ENCODE results near the gene TRIM6.
"Not testable (repeated sequence)": the region's sequence is repeated elsewhere in the genome, so short reads cannot be mapped to it uniquely, and the experiment has no call there.

Gene TRIM6

DNA sequence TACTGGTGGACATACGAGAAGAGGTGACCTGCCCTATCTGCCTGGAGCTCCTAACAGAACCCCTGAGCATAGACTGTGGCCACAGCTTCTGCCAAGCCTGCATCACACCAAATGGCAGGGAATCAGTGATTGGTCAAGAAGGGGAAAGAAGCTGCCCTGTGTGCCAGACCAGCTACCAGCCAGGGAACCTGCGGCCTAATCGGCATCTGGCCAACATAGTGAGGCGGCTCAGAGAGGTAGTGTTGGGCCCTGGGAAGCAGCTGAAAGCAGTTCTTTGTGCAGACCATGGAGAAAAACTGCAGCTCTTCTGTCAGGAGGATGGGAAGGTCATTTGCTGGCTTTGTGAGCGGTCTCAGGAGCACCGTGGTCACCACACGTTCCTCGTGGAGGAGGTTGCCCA lies 6.9 kb downstream of the TRIM6 start:
- DNase-seq (ENCODE audit: low read depth in 2 of 2): no peak

DNA sequence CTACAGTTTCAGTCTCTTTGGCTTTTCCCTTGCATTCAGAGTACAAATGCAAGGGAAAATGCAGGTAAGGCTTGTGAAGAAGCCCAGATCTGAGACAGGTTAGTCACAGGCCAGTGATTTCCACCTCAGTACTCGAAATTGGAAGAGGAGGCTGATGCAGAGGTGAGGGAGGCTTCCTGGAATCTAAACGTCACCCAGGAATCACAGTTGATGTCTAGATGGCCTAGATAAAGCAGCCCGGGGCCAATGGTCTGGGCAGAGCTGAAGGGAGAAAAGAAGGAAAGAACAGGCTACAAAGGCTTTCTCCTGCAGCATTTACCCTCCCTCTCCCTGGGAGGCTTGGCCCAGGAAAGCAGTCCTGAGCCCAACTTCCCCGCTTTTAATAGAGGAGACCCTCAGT lies 8.5 kb downstream of the TRIM6 start:
- no peak for DNase-seq (ENCODE audit: low read depth in 2 of 2)

DNA sequence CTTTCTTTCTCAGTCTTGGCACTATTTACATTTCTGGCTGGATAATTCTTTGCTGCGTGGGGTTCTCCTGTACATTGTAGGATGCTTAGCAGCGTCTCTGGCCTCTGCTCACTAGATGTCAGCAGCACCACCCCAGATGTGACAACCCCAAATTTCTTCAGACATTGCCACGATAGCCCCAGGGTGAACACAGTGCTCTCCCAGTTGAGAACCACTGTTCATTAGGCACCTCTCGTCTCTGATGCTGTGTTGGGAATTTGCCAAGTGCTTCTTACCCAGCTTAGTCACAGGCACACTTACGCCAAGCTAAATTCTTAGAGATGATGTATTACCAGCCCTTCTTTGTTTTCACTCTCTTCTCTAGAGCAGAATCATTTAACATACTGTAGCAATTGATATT lies 9.4 kb downstream of the TRIM6 start:
- no peak for DNase-seq (ENCODE audit: low read depth in 2 of 2)

DNA sequence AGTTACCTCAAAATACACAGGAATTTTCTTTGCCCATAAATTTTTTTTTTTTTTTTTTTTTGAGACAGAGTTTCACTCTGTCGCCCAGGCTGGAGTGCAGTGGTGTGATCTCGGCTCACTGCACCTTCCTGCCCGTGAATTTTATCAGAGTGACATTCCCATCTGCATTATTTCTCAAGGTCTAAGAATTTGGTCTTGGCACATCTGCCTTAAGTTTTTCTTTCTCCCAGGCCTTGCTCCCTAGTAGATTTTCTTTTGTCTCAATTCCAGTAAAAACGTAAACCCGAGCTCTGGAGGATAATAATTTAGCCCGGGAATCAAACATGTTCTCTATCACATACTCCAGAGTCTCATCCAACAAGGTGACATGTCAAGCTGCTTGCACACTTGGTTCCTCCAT lies 12.4 kb downstream of the TRIM6 start:
- DNase-seq (ENCODE audit: low read depth in 2 of 2): no peak

DNA sequence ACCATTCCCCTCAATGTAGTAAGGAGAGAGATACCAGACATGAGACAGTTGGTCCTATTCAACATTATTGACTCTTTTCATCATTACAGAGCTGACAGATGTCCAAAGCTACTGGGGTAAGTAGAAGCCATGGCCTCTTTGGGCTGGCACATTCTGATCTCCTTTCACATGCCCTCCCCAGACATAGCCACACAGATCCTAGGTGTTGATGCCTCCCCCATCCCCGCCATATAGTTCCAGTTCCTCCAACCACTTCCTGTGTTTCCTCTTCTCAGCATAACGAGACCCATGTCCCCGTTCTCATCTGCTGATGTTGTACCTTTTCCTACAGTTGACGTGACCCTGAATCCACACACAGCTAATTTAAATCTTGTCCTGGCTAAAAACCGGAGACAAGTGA lies 14.0 kb downstream of the TRIM6 start:
- DNase-seq (ENCODE audit: low read depth in 2 of 2): no peak

DNA sequence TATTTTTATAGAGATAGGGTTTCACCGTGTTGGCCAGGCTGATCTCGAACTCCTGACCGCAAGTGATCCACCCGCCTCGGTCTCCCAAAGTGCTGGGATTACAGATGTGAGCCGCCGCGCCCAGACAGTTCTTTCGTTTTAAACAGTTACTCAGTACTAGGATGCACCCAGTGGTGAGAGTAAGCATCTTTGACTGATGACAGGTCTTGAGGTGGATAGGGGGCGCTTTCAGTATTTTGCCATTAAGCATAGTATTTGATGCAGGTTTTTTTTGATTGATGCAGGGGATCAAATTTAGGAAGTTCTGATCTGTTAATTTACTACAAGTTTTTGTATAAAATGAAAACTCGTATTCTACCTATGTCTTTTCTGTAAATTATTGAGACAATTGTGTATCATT lies 15.2 kb downstream of the TRIM6 start:
- no peak for DNase-seq (ENCODE audit: low read depth in 2 of 2)

DNA sequence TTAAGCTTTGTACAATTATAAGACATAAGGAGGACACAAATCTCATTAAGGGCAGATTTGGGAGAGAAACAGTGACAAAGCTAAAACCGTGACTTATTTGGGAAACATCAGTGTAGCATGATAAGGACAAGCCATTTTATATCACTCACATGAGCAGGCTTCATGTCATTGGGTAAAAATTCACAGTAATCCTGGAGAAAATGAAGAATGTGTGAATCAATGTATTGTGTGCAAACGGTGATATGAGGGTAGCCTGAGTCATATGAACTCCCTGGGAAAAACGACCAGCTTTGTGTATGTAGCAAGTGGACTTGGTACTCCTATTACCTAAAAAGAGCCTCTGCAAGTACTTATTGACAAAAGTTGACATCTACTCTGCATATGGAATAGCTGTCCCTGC lies 22.4 kb downstream of the TRIM6 start:
- DNase-seq (ENCODE audit: low read depth in 2 of 2): no peak

DNA sequence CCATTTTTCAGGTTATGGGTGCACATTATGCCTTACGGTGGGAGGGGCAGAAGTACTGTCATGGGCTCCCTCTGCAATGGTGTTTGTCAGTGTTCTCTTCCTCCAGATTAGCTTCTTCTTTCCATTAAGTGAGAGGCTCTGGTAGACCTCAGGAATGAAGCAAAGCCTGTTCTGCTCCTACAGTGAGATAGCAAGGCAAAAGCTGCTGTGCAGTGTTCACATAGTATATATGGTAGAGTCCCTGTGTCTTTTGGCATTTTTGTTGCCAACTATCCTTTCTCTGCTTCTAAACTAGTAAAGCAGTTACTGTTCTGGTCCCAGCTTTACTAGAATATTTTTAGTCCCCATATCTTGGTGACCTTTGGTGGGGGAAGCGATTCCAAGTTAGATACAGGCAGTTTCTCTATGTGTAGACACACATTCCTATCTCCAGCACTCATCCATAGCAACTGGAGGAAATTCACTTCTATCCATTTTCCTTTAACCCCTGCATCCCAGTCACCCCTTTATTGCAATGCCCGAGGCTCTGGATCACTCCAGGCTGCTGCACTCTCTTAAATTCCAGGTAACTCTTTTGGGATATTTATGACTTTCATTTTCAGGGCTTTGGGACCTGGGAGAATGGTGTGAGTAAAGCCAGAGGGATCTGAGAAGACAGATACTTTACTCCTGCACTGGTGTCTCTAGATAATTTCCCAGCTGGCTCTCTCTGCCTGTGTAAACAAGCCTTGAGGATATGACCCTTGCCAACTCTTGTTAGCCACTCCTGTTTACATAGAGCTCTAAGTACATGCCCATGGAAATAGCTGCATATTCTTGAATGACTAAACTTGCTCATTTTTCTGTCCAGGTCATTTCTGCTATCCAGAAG lies 24.4 kb downstream of the TRIM6 start:
- DNase-seq (ENCODE audit: low read depth in 2 of 2): no peak

DNA sequence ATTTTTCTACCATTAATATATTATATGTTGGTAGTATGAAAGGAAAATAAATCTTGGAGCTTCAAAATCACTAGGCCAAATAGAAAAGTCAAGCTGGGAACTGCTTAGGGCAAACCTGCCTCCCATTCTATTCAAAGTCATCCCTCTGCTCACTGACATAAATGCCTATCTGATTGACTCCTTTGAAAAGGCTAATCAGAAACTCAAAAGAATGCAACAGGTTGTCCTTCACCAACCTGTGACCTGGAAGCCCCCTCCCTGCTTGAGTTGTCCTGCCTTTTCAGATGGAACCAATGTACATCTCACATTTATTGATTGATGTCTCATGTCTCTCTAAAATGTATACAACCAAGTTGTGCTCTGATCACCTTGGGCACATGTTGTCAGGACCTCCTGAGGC lies 25.1 kb downstream of the TRIM6 start:
- DNase-seq (ENCODE audit: low read depth in 2 of 2): no peak

DNA sequence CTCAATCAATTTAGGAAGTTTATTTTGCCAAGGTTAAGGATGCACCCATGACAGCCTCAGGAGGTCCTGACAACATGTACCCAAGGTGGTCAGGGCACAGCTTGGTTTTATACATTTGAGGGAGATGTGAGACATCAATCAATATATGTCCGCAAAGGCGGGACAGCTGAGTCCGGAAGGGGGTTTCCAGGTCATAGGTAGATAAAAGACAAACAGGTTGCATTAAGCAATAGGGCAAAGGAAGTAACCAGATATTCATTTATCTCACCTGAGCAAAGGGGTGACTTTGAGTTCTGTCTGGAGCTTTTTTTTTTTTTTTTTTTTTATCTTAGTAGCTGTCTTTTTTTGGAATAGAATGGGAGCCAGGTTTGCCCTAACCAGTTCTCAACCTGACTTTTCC lies 26.4 kb downstream of the TRIM6 start:
- DNase-seq (ENCODE audit: low read depth in 2 of 2): no peak

DNA sequence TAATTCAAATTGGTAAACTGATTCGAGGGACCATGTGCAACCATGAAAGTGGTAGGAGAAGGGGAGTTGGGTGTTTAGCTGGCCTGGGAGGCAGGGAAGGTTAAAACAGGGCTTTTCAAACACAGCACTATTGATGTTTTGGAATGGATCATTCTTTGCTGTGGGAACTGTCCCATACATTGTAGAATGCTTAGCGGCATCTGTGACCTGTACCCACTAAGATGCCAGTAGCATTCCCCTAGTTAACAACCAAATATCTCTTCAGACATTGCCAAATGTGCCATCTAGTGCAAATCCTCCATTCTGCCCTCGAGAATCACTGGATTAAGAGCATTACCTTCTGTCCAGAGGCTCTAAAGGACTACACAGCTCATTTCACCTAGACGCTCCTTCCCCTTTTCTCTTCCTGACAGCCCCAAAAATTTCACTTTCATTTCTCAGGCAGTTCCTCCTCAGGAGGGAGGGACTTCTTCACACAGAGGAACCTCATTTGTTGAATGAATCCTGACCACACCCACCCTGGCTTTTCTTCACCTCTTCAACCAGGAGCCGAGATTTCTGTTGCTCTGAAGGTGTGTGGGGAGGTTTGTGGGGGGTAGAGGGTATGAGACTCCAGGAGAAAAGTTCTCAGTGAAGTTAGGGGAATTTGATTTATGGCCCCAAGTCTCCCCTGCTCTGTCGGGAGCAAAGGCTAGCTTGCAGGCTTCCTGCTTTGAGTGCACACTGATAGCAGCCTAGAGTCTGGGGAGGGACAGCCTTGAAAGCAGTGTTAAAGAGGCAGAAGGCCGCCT lies 28.2 kb downstream of the TRIM6 start, which contains the start of gene TRIM34:
Gene TRIM34 (plus strand): TSS at position 513 of the 791 bp plus-strand sequence. CDS start 7,331 bp downstream, outside the sequence.
- peak; percentile 20 to 36 for DNase-seq (ENCODE audit: low read depth in 2 of 2)

DNA sequence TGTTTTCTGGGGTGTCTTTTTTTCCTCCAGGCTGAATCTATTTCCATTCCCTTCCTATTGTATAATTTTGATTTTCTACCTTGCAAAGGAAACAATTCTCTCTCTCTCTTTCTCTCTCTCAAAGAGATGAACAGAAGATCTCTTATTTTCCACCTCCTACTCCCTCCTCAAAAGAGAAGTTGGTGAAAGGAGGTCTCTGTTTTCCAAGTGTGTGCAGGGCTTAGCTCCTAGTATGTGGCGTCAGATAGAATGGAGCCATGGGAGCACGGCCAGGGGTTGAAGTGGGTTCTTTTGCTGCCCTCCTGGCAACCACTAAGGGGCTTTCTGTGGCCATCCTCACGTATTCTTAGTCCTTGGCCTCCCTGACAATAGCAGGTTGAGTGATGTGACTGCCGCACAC lies 28.8 kb downstream of the TRIM6 start:
- no peak for DNase-seq (ENCODE audit: low read depth in 2 of 2)

DNA sequence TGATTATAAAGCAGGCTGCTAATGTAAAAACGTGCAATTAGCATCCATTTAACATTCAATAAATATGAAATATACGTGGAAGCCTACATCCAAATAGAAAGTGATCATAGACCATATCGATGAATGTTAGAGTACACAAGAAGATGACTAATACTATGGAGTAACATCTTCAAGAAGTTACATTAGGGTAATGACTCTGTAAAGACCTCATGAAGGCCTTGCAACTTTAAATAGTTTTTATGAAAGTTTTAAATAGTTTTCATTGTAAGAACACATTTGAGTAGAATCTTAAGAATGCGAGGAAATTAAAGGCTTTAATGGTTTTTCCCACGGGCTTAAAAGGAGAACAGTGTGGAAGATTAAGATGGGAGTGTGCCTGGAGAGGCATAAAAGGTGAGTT lies 29.8 kb downstream of the TRIM6 start:
- DNase-seq (ENCODE audit: low read depth in 2 of 2): no peak

DNA sequence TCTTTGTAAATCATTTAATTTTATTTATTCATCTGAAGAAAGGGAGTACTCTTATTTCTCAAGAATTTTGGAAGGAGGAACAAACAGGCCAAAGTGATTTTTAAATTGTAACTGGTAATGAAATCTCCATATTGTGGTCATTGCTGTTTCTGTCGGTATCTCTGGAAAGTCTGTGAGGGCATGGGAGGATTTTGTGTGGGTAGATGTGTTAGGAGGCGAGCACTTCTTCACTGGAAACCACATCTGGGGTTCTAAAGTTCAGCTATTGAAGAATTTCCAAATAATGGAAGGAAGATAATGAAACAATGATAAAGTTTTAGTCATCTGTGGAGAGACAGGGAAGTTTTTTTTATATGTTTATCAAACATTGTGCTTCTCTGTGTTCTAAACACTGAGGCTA lies 35.0 kb downstream of the TRIM6 start:
- DNase-seq (ENCODE audit: low read depth in 2 of 2): no peak

DNA sequence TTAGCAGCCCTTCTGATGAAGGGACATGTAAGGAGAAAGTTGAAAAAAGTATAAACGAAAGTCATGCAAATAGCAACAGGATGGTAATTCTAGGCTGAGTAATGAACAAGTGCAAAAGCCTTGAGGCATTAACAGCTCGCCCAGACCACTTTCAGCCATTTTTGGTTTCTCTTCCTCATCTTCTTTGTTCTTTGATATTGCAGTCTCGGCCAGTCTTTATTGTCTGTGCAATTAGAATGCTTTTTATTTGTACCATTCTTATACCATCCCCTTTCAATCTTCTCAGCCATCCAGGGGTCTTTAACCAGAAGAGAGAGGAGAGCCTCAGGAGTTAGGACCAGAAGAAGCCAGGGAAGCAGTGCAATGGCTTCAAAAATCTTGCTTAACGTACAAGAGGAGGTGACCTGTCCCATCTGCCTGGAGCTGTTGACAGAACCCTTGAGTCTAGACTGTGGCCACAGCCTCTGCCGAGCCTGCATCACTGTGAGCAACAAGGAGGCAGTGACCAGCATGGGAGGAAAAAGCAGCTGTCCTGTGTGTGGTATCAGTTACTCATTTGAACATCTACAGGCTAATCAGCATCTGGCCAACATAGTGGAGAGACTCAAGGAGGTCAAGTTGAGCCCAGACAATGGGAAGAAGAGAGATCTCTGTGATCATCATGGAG lies 35.7 kb downstream of the TRIM6 start:
- no peak for DNase-seq (ENCODE audit: low read depth in 2 of 2)

DNA sequence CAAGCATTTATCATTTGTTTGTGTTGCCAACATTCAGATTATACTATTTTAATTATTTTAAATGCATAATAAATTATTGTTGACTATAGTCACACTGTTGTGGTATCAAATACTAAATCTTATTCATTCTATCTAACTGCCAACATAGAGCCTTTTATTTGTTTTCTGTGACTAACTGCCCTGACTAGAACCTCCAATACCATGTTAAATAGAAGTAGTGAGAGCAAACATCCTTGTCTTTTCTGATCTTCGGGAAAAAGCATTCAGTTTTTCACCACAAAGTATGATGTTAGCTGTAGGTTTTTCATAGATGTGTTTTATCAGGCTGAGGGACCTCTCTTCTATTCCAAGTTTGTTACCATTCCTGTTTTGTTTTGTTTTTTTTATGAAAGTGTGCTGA lies 43.5 kb downstream of the TRIM6 start:
- DNase-seq (ENCODE audit: low read depth in 2 of 2): no peak

DNA sequence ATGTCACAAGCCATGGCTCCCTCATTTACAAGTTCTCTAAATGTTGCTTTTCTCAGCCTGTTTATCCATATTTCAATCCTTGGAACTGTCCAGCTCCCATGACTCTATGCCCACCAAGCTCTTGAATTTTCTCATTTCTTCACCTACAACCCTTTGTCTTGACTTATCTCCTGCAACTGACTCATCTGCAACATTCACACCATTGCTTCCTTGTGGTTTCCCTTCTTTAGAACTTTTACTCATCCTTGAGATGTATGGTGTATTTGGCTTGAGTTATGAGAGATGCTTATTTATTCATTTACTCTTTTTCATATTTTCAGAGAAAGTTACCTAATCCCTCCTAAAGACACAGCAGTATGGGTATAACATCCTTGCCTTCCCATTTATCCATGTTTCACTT lies 47.1 kb downstream of the TRIM6 start:
- no peak for DNase-seq (ENCODE audit: low read depth in 2 of 2)

DNA sequence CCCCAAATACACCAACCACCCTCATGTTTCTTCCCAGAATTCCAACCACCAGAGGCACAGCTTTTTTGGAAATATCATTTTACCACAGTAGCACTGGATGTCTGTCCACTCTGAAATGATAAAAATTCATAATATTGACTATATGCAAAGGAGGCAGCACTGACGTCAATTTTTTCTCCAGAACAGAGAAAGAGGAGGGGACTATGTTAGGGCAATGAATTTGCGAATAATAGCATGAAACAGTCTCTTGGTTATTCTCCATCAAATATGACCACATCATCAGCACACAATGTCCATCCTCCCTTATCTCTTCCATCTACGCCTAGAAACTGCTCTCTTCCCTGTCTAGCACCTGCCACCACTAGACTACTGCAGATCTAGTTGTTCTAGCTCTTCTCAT lies 49.7 kb downstream of the TRIM6 start:
- DNase-seq (ENCODE audit: low read depth in 2 of 2): no peak

DNA sequence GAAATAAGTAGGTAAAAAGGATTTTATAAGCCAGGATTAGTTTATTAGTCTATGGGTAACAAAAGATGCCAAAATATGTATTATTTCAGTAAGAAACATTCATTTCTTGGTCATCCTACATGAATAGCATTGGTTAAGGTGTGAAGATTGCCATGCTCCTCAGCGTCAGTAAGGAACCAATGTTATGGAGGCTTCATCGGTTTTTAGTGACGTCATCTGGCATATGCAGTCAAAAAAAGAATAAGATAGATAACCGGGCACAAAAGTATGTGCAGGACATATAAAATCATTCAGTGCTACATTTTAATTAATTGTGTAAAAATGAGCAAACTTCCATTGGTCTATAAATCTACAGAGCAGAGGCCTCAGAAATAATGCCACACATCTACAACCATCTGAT lies 59.0 kb downstream of the TRIM6 start:
- DNase-seq (ENCODE audit: low read depth in 2 of 2): no peak

DNA sequence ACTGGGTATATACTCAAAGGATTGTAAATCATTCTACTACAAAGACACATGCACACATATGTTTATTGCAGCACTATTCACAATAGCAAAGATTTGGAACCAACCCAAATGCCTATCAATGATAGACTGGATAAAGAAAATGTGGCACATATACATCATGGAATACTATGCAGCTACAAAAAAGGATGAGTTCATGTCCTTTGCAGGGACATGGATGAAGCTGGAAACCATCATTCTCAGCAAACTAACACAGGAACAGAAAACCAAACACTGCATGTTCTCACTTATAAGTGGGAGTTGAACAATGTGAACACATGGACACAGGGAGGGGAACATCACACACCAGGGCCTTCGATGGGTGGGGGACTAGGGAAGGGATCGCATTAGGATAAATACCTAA lies 60.5 kb downstream of the TRIM6 start:
- not testable (repeated sequence) for DNase-seq (ENCODE audit: low read depth in 2 of 2)

DNA sequence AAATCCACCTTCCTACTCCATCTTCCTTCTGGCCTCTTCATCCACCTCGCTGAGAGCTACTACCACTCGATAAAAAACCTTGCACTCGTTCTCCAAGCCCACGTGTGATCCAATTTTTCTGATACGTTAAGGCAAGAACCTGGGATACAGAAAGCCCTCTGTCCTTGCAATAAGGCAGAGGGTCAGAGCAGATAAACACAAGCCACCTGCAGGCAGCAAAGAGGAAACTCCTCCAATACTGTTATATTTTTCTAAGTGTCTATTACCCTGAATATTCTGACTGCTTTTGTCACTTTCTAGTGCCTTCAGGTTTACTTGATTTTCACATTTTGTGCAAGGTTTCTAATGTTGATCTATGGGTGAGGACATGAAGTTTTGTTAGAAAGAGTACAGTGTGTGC lies 61.9 kb downstream of the TRIM6 start:
- no peak for DNase-seq (ENCODE audit: low read depth in 2 of 2)

Measured in stimulated activated CD8-positive, alpha-beta memory T cell treated with anti-CD3 and anti-CD28 coated beads, Interleukin-2, amount 100 ng/mL, for 1 hour (primary cell).